ENCODE data around the gene ZNF511.

ZNF511 gene

DNA sequence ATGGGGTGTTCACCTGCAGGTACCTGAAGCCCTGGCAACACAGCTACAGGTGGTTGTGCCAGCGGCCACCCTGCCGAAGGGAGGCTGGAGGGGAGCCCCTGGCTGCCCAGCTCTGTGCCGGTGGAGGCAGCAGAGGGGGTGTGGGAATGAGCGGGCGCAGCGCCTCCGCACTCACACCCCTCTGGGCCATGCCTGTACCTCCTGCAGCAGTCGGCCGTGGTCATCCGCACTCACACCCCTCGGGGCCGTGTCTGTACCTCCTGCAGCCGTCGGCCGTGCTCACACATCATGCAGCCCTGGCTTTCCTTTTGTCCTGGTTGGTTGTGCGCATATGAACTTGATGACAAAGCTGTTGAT, 1.7 kb downstream of the ZNF511 start:
- TF ChIP-seq, protein P1, sequence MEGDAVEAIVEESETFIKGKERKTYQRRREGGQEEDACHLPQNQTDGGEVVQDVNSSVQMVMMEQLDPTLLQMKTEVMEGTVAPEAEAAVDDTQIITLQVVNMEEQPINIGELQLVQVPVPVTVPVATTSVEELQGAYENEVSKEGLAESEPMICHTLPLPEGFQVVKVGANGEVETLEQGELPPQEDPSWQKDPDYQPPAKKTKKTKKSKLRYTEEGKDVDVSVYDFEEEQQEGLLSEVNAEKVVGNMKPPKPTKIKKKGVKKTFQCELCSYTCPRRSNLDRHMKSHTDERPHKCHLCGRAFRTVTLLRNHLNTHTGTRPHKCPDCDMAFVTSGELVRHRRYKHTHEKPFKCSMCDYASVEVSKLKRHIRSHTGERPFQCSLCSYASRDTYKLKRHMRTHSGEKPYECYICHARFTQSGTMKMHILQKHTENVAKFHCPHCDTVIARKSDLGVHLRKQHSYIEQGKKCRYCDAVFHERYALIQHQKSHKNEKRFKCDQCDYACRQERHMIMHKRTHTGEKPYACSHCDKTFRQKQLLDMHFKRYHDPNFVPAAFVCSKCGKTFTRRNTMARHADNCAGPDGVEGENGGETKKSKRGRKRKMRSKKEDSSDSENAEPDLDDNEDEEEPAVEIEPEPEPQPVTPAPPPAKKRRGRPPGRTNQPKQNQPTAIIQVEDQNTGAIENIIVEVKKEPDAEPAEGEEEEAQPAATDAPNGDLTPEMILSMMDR (conservative IDR thresholded peaks at IDR 0.05; ENCODE audit: low read depth, low read length): no peak
- H3K4me3 ChIP-seq (ENCODE audit: low read depth, low read length): no peak overlapping the region
- no peak for DNase-seq (ENCODE audit: low read depth)

DNA sequence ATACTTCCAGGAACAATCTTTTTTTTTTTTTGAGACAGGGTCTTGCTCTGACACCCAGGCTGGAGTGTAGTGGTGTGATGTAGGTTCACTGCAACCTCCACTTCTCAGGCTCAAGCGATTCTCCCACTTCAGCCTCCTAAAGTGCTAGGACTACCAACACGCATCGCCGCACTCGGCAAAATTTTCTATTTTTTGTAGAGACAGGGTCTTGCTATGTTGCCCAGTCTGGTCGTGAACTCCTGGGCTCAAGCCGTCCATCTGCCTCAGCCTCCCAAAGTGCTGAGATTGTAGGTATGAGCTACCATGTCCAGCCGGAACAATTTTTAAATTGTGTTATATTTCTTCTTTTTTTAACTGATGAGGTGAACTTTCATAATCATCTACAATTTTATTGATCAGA, 2.1 kb downstream of the ZNF511 start:
- no peak for DNase-seq (ENCODE audit: low read depth)
- TF ChIP-seq, protein P1 (conservative IDR thresholded peaks at IDR 0.05; ENCODE audit: low read depth, low read length): no peak
- H3K4me3 ChIP-seq (ENCODE audit: low read depth, low read length): no peak overlapping the region

DNA sequence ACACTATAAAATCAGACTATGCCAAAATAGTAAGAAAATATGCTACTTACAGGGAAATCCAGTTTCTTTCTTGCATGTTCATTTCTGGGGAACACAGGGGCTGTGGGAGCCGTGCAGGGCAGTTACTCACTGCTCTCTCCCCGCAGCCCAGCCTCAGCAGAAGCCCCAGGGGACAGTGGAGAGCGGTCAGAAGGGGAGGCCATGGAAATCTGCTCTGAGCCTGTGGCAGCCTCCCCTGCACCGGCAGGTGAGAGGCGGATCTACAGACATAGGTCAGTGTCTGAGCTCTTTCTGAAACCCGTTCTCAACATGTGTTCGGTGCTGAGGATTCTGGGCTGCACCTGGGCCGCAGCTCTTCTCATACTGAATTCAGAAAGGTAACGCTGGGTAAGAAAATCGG, 2.9 kb downstream of the ZNF511 start:
- H3K4me3 ChIP-seq (ENCODE audit: low read depth, low read length): no peak overlapping the region
- TF ChIP-seq, protein P1 (conservative IDR thresholded peaks at IDR 0.05; ENCODE audit: low read depth, low read length): no peak
- no peak for DNase-seq (ENCODE audit: low read depth)

DNA sequence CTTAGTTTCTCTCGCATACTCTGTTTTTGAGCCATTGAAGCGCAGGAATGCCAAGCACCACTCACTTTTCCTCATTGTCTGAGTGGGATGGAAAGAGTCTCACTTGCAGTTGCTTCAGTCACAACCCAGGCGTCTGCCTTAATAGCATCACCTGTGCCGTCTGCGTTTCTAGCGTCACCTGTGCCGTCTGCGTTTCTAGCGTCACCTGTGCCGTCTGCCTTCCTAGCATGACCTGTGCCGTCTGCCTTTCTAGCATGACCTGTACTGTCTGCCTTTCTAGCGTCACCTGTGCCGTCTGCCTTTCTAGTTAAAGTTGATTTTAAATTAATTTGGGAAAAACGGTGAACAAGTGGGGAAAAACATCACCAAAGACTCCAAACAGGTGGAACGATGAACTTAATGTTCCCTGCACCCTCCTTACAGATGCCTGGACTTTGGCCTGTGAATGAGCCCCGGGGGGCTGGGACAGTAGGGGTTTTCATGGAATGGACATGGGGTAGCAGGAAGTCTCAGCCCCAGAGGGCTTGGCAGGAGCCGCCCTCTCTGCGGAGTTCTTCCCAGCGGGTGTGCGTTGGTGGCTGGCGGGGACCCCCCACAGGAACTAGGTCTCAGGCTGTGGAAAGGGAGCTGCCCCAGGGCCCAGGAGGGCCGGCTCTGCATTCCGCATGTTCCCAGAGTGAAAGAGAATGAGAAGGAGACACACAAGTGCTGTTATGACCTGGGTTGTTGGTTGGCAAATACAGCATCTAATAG, 3.5 kb downstream of the ZNF511 start:
- TF ChIP-seq, protein P1 (conservative IDR thresholded peaks at IDR 0.05; ENCODE audit: low read depth, low read length): no peak
- no peak overlapping the region for H3K4me3 ChIP-seq (ENCODE audit: low read depth, low read length)
- DNase-seq (ENCODE audit: low read depth): no peak

DNA sequence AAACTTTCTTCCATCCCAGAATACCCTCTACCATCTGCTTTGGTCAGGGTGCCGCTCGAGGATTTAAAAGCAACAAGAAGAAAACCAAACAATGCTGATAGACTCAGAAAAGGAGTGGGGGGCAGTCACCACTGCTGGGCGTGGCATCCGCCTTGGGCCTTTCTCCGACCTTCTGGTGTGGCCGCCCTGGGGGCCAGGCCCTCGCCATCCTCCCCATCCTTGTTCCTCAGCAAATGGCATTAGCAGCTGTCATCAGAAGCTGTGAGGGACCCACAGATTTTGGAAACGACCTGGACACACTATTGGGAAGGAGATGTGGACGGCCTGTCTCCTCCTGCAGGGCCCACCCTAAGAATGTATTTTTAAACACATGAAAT, 4.0 kb downstream of the ZNF511 start:
- no peak overlapping the region for H3K4me3 ChIP-seq (ENCODE audit: low read depth, low read length)
- TF ChIP-seq, protein P1 (conservative IDR thresholded peaks at IDR 0.05; ENCODE audit: low read depth, low read length): no peak
- no peak for DNase-seq (ENCODE audit: low read depth)

DNA sequence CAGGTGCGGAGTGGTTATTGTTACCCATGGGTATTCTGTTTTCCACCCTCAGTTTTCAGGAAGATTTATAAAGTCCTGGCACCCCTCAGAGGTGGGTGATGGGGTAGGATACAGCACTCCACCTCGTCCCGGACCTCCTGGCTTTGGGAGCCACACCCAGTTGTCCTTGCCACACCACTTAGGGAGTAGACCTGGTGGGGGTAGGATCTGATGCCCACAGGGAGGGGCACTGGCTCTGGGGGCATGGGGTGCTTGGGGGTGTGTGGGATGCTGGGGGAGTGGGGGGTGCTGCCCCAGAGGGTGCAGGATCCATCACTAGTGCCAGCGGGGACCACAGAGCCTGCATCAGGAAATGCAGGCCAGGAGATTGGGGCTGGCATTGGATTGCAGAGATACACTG, 4.5 kb downstream of the ZNF511 start:
- no peak overlapping the region for H3K4me3 ChIP-seq (ENCODE audit: low read depth, low read length)
- DNase-seq (ENCODE audit: low read depth): no peak
- TF ChIP-seq, protein P1 (conservative IDR thresholded peaks at IDR 0.05; ENCODE audit: low read depth, low read length): no peak

DNA sequence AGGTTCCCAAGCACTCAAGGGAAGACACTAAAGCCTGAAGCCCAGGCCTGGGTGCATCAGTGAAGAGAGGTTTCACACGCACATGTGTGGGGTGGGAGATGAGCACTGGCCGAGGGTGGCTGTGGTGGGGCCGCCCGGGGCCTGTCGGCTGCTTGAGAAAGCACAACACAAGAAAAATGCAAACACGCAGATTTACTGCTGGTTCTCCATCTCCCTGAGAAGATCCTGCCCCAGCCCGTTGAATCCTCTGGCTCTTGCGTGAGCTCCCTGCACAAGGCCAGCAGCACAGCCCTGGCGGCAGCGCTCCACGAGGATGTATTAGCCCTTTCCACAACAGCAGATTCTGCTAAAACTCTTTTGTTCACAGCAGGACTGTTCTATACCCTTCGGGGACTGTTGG, 6.2 kb downstream of the ZNF511 start:
- no peak overlapping the region for H3K4me3 ChIP-seq (ENCODE audit: low read depth, low read length)
- TF ChIP-seq, protein P1 (conservative IDR thresholded peaks at IDR 0.05; ENCODE audit: low read depth, low read length): no peak
- no peak for DNase-seq (ENCODE audit: low read depth)
